ENCODE data around the gene DHRS9.
"Not testable (repeated sequence)": the region's sequence is repeated elsewhere in the genome, so short reads cannot be mapped to it uniquely, and the experiment has no call there.

GRCh38 chr2:169064199-169064598, 5.2 kb upstream of the DHRS9 start:
- not testable (repeated sequence) for TF ChIP-seq POLR2A (IDR thresholded peaks at IDR 0.05; ENCODE audit: extremely low read depth, insufficient read length); MYC (IDR thresholded peaks at IDR 0.05; ENCODE audit: low read depth, low read length)
- TF ChIP-seq, protein P1, sequence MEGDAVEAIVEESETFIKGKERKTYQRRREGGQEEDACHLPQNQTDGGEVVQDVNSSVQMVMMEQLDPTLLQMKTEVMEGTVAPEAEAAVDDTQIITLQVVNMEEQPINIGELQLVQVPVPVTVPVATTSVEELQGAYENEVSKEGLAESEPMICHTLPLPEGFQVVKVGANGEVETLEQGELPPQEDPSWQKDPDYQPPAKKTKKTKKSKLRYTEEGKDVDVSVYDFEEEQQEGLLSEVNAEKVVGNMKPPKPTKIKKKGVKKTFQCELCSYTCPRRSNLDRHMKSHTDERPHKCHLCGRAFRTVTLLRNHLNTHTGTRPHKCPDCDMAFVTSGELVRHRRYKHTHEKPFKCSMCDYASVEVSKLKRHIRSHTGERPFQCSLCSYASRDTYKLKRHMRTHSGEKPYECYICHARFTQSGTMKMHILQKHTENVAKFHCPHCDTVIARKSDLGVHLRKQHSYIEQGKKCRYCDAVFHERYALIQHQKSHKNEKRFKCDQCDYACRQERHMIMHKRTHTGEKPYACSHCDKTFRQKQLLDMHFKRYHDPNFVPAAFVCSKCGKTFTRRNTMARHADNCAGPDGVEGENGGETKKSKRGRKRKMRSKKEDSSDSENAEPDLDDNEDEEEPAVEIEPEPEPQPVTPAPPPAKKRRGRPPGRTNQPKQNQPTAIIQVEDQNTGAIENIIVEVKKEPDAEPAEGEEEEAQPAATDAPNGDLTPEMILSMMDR (IDR thresholded peaks at IDR 0.05; ENCODE audit: low read depth, low read length) = not testable (repeated sequence)
- TF ChIP-seq, protein P2, sequence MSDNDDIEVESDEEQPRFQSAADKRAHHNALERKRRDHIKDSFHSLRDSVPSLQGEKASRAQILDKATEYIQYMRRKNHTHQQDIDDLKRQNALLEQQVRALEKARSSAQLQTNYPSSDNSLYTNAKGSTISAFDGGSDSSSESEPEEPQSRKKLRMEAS (IDR thresholded peaks at IDR 0.05; ENCODE audit: low read depth, low read length) = not testable (repeated sequence)

Data from NB4 (cell line).